Heart left ventricle (tissue), 16 donors: ENCODE results near the gene CACNA1C. TPM values are rescaled to one million over a fixed set of nuclear protein-coding genes. Genes with fewer than 3 reads are reported as not detected.

ENCODE experiments used
- ATAC-seq, 4 donors: fragments of 200-7000 bp; cut with Tn5 transposase; one replicate each; pipeline ENCODE4 v1.9.1; 2020 to 2022; ENCODE audit warnings: moderate library complexity in 4 of 4, mild to moderate bottlenecking in 3 of 4, moderate number of reproducible peaks in 1 of 4
- DNase-seq, 5 donors: peaks; one replicate each; pipeline ENCODE4 v3.0.0-alpha.2; 2020
- H3K27ac ChIP-seq, 12 donors: fragments of 200-600 bp; sonication (generic) in 4 of 12; one replicate each; pipeline versions ENCODE4 v1.5.0 to v1.8.0; 2016 to 2022; ENCODE audit warnings: mild to moderate bottlenecking in 2 of 12
- H3K27me3 ChIP-seq, 9 donors: fragments of 200-600 bp; sonication (generic) in 2 of 9; one replicate each; pipeline versions ENCODE4 v1.5.1 to v1.8.0; 2016 to 2022; ENCODE audit warnings: mild to moderate bottlenecking in 3 of 9
- H3K36me3 ChIP-seq, 9 donors: fragments of 200-600 bp; sonication (generic) in 2 of 9; one replicate each; pipeline versions ENCODE4 v1.5.0 to v1.8.0; 2018 to 2022; ENCODE audit warnings: mild to moderate bottlenecking in 2 of 9
- H3K4me1 ChIP-seq, 12 donors: fragments of 200-600 bp; sonication (generic) in 4 of 12; one replicate each; pipeline versions ENCODE4 v1.5.0 to v1.8.0; 2016 to 2022; ENCODE audit warnings: mild to moderate bottlenecking in 3 of 12
- H3K4me3 ChIP-seq, 12 donors: fragments of 200-600 bp; sonication (generic) in 4 of 12; one replicate each; pipeline versions ENCODE4 v1.5.0 to v1.8.0; 2017 to 2022; ENCODE audit warnings: mild to moderate bottlenecking in 9 of 12, moderate library complexity in 4 of 12
- H3K9me3 ChIP-seq, 12 donors: fragments of 200-600 bp; sonication (generic) in 4 of 12; one replicate each; pipeline versions ENCODE4 v1.5.0 to v1.8.0; 2016 to 2022; ENCODE audit warnings: mild to moderate bottlenecking in 1 of 12
- CTCF ChIP-seq, 12 donors: fragments of 200-600 bp; sonication (generic) in 4 of 12; IDR thresholded peaks; one replicate each; pipeline versions ENCODE4 v1.5.0 to v1.8.0; 2018 to 2022; ENCODE audit warnings: antibody characterized with exemption in 12 of 12, mild to moderate bottlenecking in 5 of 12
- POLR2A ChIP-seq, 2 donors: fragments of 450-650 bp; IDR thresholded peaks; one replicate each; pipeline ENCODE4 v1.6.1; 2017; ENCODE audit warnings: antibody characterized with exemption in 2 of 2, mild to moderate bottlenecking in 2 of 2, moderate library complexity in 2 of 2
- WGBS, 4 donors: extraction: QIAGEN DNeasy Blood & Tissue Kit in 2 of 4; methylation state at CpG; one replicate each; pipeline versions ENCODE4 v1.1.5 to v1.1.7; 2013 to 2018; 5-methylcytosine and 5-hydroxymethylcytosine counted together
- intact Hi-C, 10 donors: fragments of 100-400 bp; cut with DNase I; formaldehyde crosslinking; loops; one replicate each; pipeline versions ENCODE4 v1.11.1 to v1.14.2; 2022
- polyA plus RNA-seq, 2 donors: library from polyadenylated mRNA; stranded (reverse); fragments of 200-250 nt; gene quantifications; one replicate each; pipeline ENCODE4 v1.2.3, GENCODE V29; 2013
- total RNA-seq, 9 donors: library from RNA; depleted of rRNA in 2 of 9; stranded (reverse); fragments of >200 nt in 2 of 9; fragmentation: NEBNext Ultra II Directional in 3 of 9; extraction: Animal tissue kit (Norgen Biotek cat#: 25700) in 3 of 9; gene quantifications; one replicate each; pipeline versions ENCODE4 v1.1.0 to v1.2.4, GENCODE V29; 2016 to 2023
- donor health status: ischemic (EF 13 %, LVEDD 7.1; RV severe dilation, severe dysfunction).
- donor health status: healthy with polysubstance abuse.
- donor health status: DM: no; HTN: yes; CAD: no.
- donor health status: DM: no; HTN: no; CAD: no.
- donor health status: ischemic (EF 25% LVEDD 6.9; RV normal size, moderate dysfunction).
- donor health status: ischemic (EF 25% LVEDD 5.7; RV mildly dilated, moderate dysfunction).
- donor health status: healthy.
- donor health status: DM: yes; HTN: yes; CAD: no.
- donor health status: ischemic (EF 35%, LVEDD 5.7; RV mildly dilated, moderate dysfunction).
- donor health status: nonischemic (EF 11% LVEDD 7.7; RV severe dilation, severe dysfunction).
- donor health status: DM: yes; HTN: yes; CAD: no.
- donor health status: PGD.
- donor health status: ischemic (EF 29% LVEDD 5.4; RV normal size, mild dysfunction).
- donor health status: nonischemic (EF 23%, LVEDD 6.1; RV moderate dilation, normal function).

CACNA1C gene
- total and polyA plus RNA-seq, 11 donors: 41.9 to 196 (median 164) TPM

- Histone ChIP-seq H3K4me1 (peaks cover 0 to 83% (median 48%) of the 10 kb centered on the region in 12 donors), H3K9me3 (no peaks in the 10 kb centered on the region), H3K36me3 (peaks cover 0 to 28% (median 0%) of the 10 kb centered on the region in 9 donors), H3K27ac (peak overlapping the region in 5 of 12 donors; percentile 23 to 91 (median 34)), H3K4me3 (no peak overlapping the region), H3K27me3 (peaks cover 0 to 9% (median 0%) of the 10 kb centered on the region in 9 donors)
- intact Hi-C loops: loop anchor here in 4 of 10 donors (5.0 to 10.0 kb wide), 4 partner anchors 51 to 523 kb away; no protein-coding TSS in a partner anchor
- TF ChIP-seq POLR2A (IDR thresholded peaks at IDR 0.05) (no peak), CTCF (IDR thresholded peaks at IDR 0.05) (no peak)
- ATAC-seq: peak; percentile 19 to 47 (median 38)
- WGBS, 4 donors: 49 to 70% (median 57%) methylated on average over 6 of the region's 6 CpGs
- peak in 1 of 5 donors; percentile 63 for DNase-seq
Measured at GRCh38 chr12:2061402-2061801, 8.6 kb downstream of the CACNA1C start.

- Histone ChIP-seq H3K36me3 (peaks cover 0 to 16% (median 0%) of the 10 kb centered on the region in 9 donors), H3K9me3 (no peaks in the 10 kb centered on the region), H3K27ac (peak overlapping the region in 11 of 12 donors; percentile 18 to 91 (median 62)), H3K4me1 (peaks cover 0 to 77% (median 32%) of the 10 kb centered on the region in 12 donors), H3K4me3 (peak overlapping the region in 6 of 12 donors; percentile 1 to 37 (median 18)), H3K27me3 (no peaks in the 10 kb centered on the region)
- ATAC-seq (peak in 3 of 4 donors; percentile 28 to 44 (median 30)), DNase-seq (no peak)
- intact Hi-C loops: loop anchor here in 4 of 10 donors (5.0 to 10.0 kb wide), 4 partner anchors 48 to 521 kb away; no protein-coding TSS in a partner anchor
- WGBS, 4 donors: 12 to 34% (median 17%) methylated on average over 5 of the region's 5 CpGs
- TF ChIP-seq POLR2A (IDR thresholded peaks at IDR 0.05) (no peak), CTCF (IDR thresholded peaks at IDR 0.05) (no peak)
Measured at GRCh38 chr12:2064071-2064507, 11.3 kb downstream of the CACNA1C start.

- 66 to 80% (median 69%) methylated on average over 6 of the region's 6 CpGs for WGBS, 4 donors
- Histone ChIP-seq H3K27me3 (no peaks in the 10 kb centered on the region), H3K4me1 (peaks cover 0 to 53% (median 30%) of the 10 kb centered on the region in 12 donors), H3K4me3 (no peak overlapping the region), H3K27ac (peak overlapping the region in 8 of 12 donors; percentile 14 to 91 (median 37)), H3K9me3 (peaks cover 0 to 22% (median 10%) of the 10 kb centered on the region in 12 donors), H3K36me3 (peaks cover 0 to 20% (median 0%) of the 10 kb centered on the region in 9 donors)
- TF ChIP-seq CTCF (IDR thresholded peaks at IDR 0.05) (no peak), POLR2A (IDR thresholded peaks at IDR 0.05) (no peak)
- DNase-seq (peak in 1 of 5 donors; percentile 70), ATAC-seq (peak; percentile 28 to 54 (median 38))
- intact Hi-C loops: loop anchor here in 3 of 10 donors (10.0 kb wide), 3 partner anchors 106 to 516 kb away; no protein-coding TSS in a partner anchor
Measured at GRCh38 chr12:2068653-2069052, 15.9 kb downstream of the CACNA1C start.

- intact Hi-C loops: loop anchor here in 1 of 10 donors (10.0 kb wide), 1 partner anchor 114 kb away; no protein-coding TSS in a partner anchor
- no peak for TF ChIP-seq CTCF (IDR thresholded peaks at IDR 0.05)
- TF ChIP-seq POLR2A (IDR thresholded peaks at IDR 0.05): no peak
Measured at GRCh38 chr12:2070440-2071045, 17.8 kb downstream of the CACNA1C start.

More at GRCh38 chr12:2070440-2071045, 17.8 kb downstream of the CACNA1C start:
- peaks cover 0 to 22% (median 10%) of the 10 kb centered on the region in 12 donors for H3K9me3 ChIP-seq
- no peak for ATAC-seq
- peaks cover 0 to 11% (median 0%) of the 10 kb centered on the region in 9 donors for H3K36me3 ChIP-seq
- H3K4me3 ChIP-seq: no peak overlapping the region
- no peaks in the 10 kb centered on the region for H3K27me3 ChIP-seq
- no peak overlapping the region for H3K27ac ChIP-seq
- no peak for DNase-seq
- H3K4me1 ChIP-seq: peaks cover 3 to 53% (median 29%) of the 10 kb centered on the region in 12 donors
- WGBS, 4 donors: 94 to 100% (median 98%) methylated on average over 2 of the region's 2 CpGs
